SK-N-SH (cell line): ENCODE data around the gene LXN. TPM values are rescaled to one million over a fixed set of nuclear protein-coding genes. Genes with fewer than 3 reads are reported as not detected.

Experiments
- CTCF ChIA-PET: fragments of 300-600, 350-600 bp; formaldehyde crosslinking; extraction: SDS; loops from one replicate; lab custom pipeline; 2021; lab: Yijun Ruan, JAX
- POLR2A ChIA-PET: fragments of 350-600 bp; sonication (Branson Sonifier 250); formaldehyde crosslinking; extraction: SDS; loops from one replicate; lab custom pipeline; 2020; ENCODE audit warnings: antibody characterized with exemption, inconsistent platforms; lab: Yijun Ruan, JAX
- DNase-seq: peaks from one replicate; pipeline ENCODE4 v3.0.0; 2012
- H2AFZ ChIP-seq: fragments of 200-600 bp; sonication (generic); 2 replicates; pipeline ENCODE4 v1.8.1; 2016; ENCODE audit warnings: antibody characterized with exemption, mild to moderate bottlenecking, low read depth
- H3F3A ChIP-seq: fragments of 200-600 bp; sonication (generic); replicated peaks from 2 replicates; pipeline ENCODE3; 2016; ENCODE audit warnings: antibody characterized with exemption, mild to moderate bottlenecking; ENCODE audit not compliant: insufficient read depth
- H3K27ac ChIP-seq, 2 experiments: fragments of 200-500 bp in 1 of 2; fragments of 200-600 bp in 1 of 2; sonication (Bioruptor generic) in 1 of 2; sonication (generic), shearing (Covaris generic) in 1 of 2; 2 replicates each; pipeline versions ENCODE4 v1.5.1 to v1.6.1; 2014 to 2016; ENCODE audit warnings: low read depth in 2 of 2, inconsistent platforms in 1 of 2, low read length in 1 of 2, mild to moderate bottlenecking in 1 of 2, mixed read lengths in 1 of 2
- H3K27me3 ChIP-seq: fragments of 200-600 bp; sonication (generic), shearing (Covaris generic); 2 replicates; pipeline ENCODE4 v1.6.1; 2016; ENCODE audit warnings: mixed run types; ENCODE audit not compliant: insufficient read depth
- H3K36me3 ChIP-seq, 2 experiments: fragments of 200-500 bp in 1 of 2; fragments of 200-600 bp in 1 of 2; sonication (Bioruptor generic) in 1 of 2; sonication (generic) in 1 of 2; replicated peaks in 1 of 2; 2 replicates each; pipeline versions ENCODE3 to v1.5.1; 2014 to 2016; ENCODE audit warnings: low read length in 1 of 2, mild to moderate bottlenecking in 1 of 2; ENCODE audit not compliant: insufficient read depth in 2 of 2, control insufficient read depth in 1 of 2
- H3K4me1 ChIP-seq, 2 experiments: fragments of 200-500 bp in 1 of 2; fragments of 200-600 bp in 1 of 2; sonication (Bioruptor generic) in 1 of 2; sonication (generic), shearing (Covaris generic) in 1 of 2; 2 replicates each; pipeline versions ENCODE4 v1.5.1 to v1.6.1; 2014 to 2016; ENCODE audit warnings: low read depth in 1 of 2, low read length in 1 of 2, mixed run types in 1 of 2; ENCODE audit not compliant: insufficient read depth in 2 of 2, control insufficient read depth in 1 of 2
- H3K4me2 ChIP-seq: fragments of 200-600 bp; sonication (generic), shearing (Covaris generic); 2 replicates; pipeline ENCODE4 v1.6.1; 2017; ENCODE audit warnings: mixed run types
- H3K4me3 ChIP-seq, 2 experiments: fragments of 200-500 bp in 1 of 2; fragments of 200-600 bp in 1 of 2; sonication (Bioruptor generic) in 1 of 2; sonication (generic), shearing (Covaris generic) in 1 of 2; 2 replicates each; pipeline versions ENCODE4 v1.5.1 to v1.8.1; 2014 to 2016; ENCODE audit warnings: low read depth in 2 of 2, inconsistent platforms in 1 of 2, low read length in 1 of 2, mild to moderate bottlenecking in 1 of 2, mixed read lengths in 1 of 2, moderate library complexity in 1 of 2
- H3K79me2 ChIP-seq: fragments of 200-600 bp; sonication (generic); 2 replicates; pipeline ENCODE4 v1.8.1; 2017; ENCODE audit warnings: mild to moderate bottlenecking; ENCODE audit not compliant: insufficient read depth
- H3K9ac ChIP-seq: fragments of 200-600 bp; sonication (generic); 2 replicates; pipeline ENCODE4 v1.6.1; 2017; ENCODE audit warnings: mixed run types
- H3K9me2 ChIP-seq: fragments of 200-600 bp; sonication (generic); 2 replicates; pipeline ENCODE4 v1.6.1; 2017; ENCODE audit warnings: mixed run types
- H3K9me3 ChIP-seq: fragments of 200-600 bp; sonication (generic); 2 replicates; pipeline ENCODE4 v1.6.1; 2017; ENCODE audit warnings: mixed run types, mild to moderate bottlenecking, moderate library complexity
- H4K20me1 ChIP-seq: fragments of 200-600 bp; sonication (generic); 2 replicates; pipeline ENCODE4 v1.6.1; 2017; ENCODE audit warnings: mild to moderate bottlenecking, mixed run types; ENCODE audit not compliant: insufficient read depth
- POLR2AphosphoS5 ChIP-seq: IDR thresholded peaks from 2 replicates; pipeline ENCODE4 v1.6.1; 2012; ENCODE audit warnings: low read depth, low read length
- RFX5 ChIP-seq: IDR thresholded peaks from 2 replicates; pipeline ENCODE4 v1.6.1; 2012; ENCODE audit warnings: mild to moderate bottlenecking, improper control_type of control experiment, low read length
- YY1 ChIP-seq: IDR thresholded peaks from 2 replicates; pipeline ENCODE4 v1.4.0; 2012; ENCODE audit warnings: low read depth, mild to moderate bottlenecking
- WGBS: methylation state at CpG from one replicate; pipeline ENCODE4 v1.1.6; 2017; ENCODE audit warnings: low lambda C conversion rate; 5-methylcytosine and 5-hydroxymethylcytosine counted together
- polyA plus RNA-seq, 3 experiments: library from polyadenylated mRNA; depleted of rRNA; stranded (reverse); fragments of >200 nt; gene quantifications; 2 replicates each; pipeline ENCODE4 v1.2.3, GENCODE V29; 2012
- small RNA-seq, 7 experiments: library from RNA; depleted of rRNA; stranded (forward); fragments of <200 nt; gene quantifications; one replicate each; pipeline ENCODE3, GENCODE V24; 2012

The LXN gene
- polyA plus RNA-seq, 1 of the 3 experiments (the other 2 are of a cell fraction): not detected

DNA sequence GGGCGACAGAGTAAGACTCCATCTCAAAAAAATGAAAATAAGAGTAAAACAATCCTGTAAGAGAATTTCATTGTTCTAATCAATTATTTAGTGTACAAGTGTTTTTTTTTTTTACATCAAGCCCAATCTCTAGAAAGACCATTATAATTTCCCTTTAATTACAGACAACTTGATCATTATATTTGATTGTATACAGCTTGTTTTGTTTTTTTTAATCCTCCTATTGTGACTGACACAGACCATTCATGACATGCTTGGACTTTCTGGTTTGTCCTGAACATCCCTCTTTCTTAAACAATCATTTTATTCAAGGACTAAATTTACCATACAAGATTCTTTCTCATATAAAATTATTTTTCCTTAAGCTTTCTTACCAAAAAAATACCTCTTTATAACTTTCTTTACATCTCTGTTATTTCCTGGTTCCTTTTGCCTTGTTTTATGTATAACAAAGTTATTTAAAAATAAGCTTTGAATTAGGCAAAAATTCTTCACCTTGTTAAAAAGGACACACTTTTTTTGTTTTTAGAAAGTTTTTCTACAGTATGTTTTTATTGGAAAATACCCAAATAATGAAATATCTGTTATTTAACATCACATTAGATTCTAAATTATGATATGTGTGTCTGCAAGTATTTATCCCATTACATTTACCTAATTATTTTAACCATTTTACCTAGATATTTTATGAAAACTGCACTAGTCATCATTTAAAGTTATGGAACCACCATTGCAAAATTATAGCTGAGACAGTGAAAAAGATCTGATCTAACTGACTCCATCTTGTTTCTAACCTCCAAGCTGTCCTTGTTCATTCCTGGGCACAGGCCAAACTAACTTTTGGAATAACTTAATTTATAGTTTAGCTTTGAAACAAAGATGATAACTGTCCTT is 54.2 kb downstream of the LXN start:
- Histone ChIP-seq H3K27me3 (no peaks in the 10 kb centered on the region), H3F3A (no peaks in the 10 kb centered on the region), H3K9ac (no peak overlapping the region), H3K4me2 (no peak overlapping the region), H3K9me3 (peaks cover 24% of the 10 kb centered on the region; the same call in 1 of the 2 replicates), H3K79me2 (no peaks in the 10 kb centered on the region), H3K27ac (no peak overlapping the region), H2AFZ (no peak overlapping the region; the same call in 1 of the 2 replicates), H3K36me3 (peaks cover 0 to 4% of the 10 kb centered on the region in 2 experiments), H3K4me1 (no peaks in the 10 kb centered on the region), H3K9me2 (no peaks in the 10 kb centered on the region), H3K4me3 (no peak overlapping the region), H4K20me1 (no peaks in the 10 kb centered on the region)
- no peak for DNase-seq
- ChIA-PET CTCF (interaction anchor here (1.2 kb wide), 1 partner anchor 26 kb away, joined by 3 read pairs; the partner anchor contains the start of gene GFM1), POLR2A (no interaction called here)
- WGBS: 8% methylated on average over 1 of the region's 1 CpG
- TF ChIP-seq POLR2AphosphoS5 (no peak), YY1 (no peak), RFX5 (no peak)

Small RNA genes lying within 50 kb of the gene (small RNA-seq; reads per million reads assigned to genes)
- gene AC025033.1: 0 reads per million in 7 experiments
- gene AC080013.6: 0 reads per million in 7 experiments

Other genes starting within 250 kb of the LXN start
- 8.2 and 9.4 TPM in 2 replicates for gene MLF1, start 101.5 kb downstream of the LXN start, polyA plus RNA-seq (2012; rRNA removed)
- 25.2 and 31.7 TPM in 2 replicates for gene GFM1, start 28.1 kb downstream of the LXN start, polyA plus RNA-seq (2012; rRNA removed)
- gene RARRES1, start 59.8 kb upstream of the LXN start, polyA plus RNA-seq (2012; rRNA removed): 0.11 and 0.15 TPM in 2 replicates
- gene MFSD1, start 129.4 kb upstream of the LXN start, polyA plus RNA-seq (2012; rRNA removed): 44.9 and 70.4 TPM in 2 replicates